Suprapubic skin (tissue), 4 donors: ENCODE measurements around the gene PELI2.

Experiments used
- EP300 ChIP-seq: sonication (generic); formaldehyde crosslinking; IDR thresholded peaks from one replicate; pipeline ENCODE4 v1.6.1; 2017; ENCODE audit warnings: antibody characterized with exemption
- POLR2AphosphoS5 ChIP-seq, 3 donors: sonication (generic); formaldehyde crosslinking; IDR thresholded peaks; one replicate each; pipeline ENCODE4 v1.6.1; 2017; ENCODE audit warnings: antibody characterized with exemption in 3 of 3
- TF ChIP-seq, protein P1 (sequence below), 2 donors: fragments of 200-600 bp in 1 of 2; fragments of 450-650 bp in 1 of 2; sonication (generic) in 1 of 2; IDR thresholded peaks; one replicate each; pipeline ENCODE4 v1.5.1; 2016 to 2019; ENCODE audit warnings: antibody characterized with exemption in 2 of 2, mild to moderate bottlenecking in 1 of 2, moderate library complexity in 1 of 2

- TF ChIP-seq, protein P1, sequence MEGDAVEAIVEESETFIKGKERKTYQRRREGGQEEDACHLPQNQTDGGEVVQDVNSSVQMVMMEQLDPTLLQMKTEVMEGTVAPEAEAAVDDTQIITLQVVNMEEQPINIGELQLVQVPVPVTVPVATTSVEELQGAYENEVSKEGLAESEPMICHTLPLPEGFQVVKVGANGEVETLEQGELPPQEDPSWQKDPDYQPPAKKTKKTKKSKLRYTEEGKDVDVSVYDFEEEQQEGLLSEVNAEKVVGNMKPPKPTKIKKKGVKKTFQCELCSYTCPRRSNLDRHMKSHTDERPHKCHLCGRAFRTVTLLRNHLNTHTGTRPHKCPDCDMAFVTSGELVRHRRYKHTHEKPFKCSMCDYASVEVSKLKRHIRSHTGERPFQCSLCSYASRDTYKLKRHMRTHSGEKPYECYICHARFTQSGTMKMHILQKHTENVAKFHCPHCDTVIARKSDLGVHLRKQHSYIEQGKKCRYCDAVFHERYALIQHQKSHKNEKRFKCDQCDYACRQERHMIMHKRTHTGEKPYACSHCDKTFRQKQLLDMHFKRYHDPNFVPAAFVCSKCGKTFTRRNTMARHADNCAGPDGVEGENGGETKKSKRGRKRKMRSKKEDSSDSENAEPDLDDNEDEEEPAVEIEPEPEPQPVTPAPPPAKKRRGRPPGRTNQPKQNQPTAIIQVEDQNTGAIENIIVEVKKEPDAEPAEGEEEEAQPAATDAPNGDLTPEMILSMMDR (IDR thresholded peaks at IDR 0.05) = no peak
- TF ChIP-seq POLR2AphosphoS5 (IDR thresholded peaks at IDR 0.05) = peak in 1 of 3 donors; percentile 45
- TF ChIP-seq EP300 = no peak
These were observed at the start of gene PELI2 for GRCh38 chr14:56117765-56118610.
